Fibroblast of villous mesenchyme (primary cell): ENCODE measurements around the gene BET1L. TPM values are rescaled to one million over a fixed set of nuclear protein-coding genes. Genes with fewer than 3 reads are reported as not detected.
A peak's percentile ranks its signal among the peaks of the same experiment; 100 is the strongest.
"Not testable (repeated sequence)": the region's sequence is repeated elsewhere in the genome, so short reads cannot be mapped to it uniquely, and the experiment has no call there.

Experiments used
- DNase-seq: peaks from one replicate; pipeline ENCODE4 v3.0.0-alpha.2; 2010; ENCODE audit warnings: low read depth
- H3K4me3 ChIP-seq: 2 replicates; pipeline ENCODE4 v1.5.1; 2011; ENCODE audit warnings: low read depth, mild to moderate bottlenecking, low read length
- total RNA-seq: library from RNA; depleted of rRNA; stranded (reverse); fragments of >200 nt; gene quantifications from 2 replicates; pipeline ENCODE4 v1.2.3, GENCODE V29; 2012
- TF ChIP-seq, protein P1 (sequence below): IDR thresholded peaks from 2 replicates; pipeline ENCODE4 v1.5.1; 2012; ENCODE audit warnings: low read depth, mild to moderate bottlenecking, low read length; ENCODE audit not compliant: insufficient read depth

BET1L gene
- total RNA-seq, 1 donor = 22.0 TPM

DNA sequence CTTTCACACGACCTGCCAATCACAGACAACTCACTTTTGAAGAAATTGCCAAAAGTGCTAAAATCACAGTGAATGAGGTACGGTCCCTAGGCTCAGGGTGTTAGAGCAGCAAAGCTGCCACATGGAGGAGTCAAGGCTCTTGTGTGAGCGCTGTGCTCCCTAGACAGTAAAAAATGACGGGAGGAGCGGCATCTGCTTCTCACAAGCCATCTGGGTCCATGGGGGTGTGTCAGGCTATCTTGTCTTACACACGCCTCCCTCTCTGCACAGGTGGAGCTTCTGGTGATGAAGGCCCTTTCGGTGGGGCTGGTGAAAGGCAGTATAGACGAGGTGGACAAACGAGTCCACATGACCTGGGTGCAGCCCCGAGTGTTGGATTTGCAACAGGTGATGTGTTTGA, 44.4 kb upstream of the BET1L start:
- no peak overlapping the region for H3K4me3 ChIP-seq
- no peak for DNase-seq
- TF ChIP-seq, protein P1, sequence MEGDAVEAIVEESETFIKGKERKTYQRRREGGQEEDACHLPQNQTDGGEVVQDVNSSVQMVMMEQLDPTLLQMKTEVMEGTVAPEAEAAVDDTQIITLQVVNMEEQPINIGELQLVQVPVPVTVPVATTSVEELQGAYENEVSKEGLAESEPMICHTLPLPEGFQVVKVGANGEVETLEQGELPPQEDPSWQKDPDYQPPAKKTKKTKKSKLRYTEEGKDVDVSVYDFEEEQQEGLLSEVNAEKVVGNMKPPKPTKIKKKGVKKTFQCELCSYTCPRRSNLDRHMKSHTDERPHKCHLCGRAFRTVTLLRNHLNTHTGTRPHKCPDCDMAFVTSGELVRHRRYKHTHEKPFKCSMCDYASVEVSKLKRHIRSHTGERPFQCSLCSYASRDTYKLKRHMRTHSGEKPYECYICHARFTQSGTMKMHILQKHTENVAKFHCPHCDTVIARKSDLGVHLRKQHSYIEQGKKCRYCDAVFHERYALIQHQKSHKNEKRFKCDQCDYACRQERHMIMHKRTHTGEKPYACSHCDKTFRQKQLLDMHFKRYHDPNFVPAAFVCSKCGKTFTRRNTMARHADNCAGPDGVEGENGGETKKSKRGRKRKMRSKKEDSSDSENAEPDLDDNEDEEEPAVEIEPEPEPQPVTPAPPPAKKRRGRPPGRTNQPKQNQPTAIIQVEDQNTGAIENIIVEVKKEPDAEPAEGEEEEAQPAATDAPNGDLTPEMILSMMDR = peak; percentile 9

DNA sequence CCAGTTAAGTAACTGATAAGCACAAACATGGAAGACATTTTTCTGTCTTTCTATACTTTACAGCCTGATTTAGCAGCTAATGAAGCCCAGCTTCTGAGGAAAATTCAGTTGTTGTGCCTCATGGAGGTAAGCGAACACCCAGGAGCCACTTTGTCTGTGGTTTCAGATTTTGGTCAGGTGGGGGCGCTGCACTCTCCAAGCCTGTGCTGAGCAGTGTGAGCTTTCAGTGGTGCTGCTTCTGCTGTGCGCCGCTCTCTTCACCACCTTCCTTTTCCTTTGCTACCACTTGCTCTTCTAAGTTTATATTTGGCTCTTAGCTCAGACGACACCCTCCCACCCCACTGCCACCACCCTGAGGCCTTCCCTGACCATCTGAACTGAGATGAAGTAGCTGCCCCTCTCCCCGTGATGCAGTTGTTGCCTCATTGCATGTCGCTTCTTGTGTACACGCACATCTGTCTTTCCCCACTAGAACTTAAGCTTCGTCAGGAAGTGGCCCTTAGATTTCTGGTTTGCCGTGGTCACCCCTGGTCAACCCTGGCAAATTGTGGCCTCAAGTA, 43.6 kb upstream of the BET1L start:
- DNase-seq = peak; percentile 63
- TF ChIP-seq, protein P1 = peak; percentile 72
- no peak overlapping the region for H3K4me3 ChIP-seq

DNA sequence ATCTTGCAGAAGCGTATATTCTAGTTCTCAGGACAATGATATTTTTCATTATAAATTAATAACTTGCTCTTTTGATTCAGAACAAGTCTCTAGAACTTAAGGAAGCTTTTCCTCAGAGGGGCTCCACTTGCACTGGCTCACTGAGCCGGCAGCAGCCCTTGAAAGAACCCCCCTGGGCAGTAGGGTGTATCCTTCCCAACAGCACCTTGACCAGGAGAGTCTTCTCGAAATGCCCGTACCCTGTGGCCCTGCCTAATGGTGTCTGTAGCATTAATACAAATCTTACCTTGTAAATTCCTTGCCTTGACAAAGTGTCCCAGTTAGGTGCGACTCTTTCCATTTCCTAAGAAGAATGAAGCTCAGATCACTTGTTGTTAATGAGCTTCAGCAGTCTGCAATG, 43.1 kb upstream of the BET1L start:
- no peak overlapping the region for H3K4me3 ChIP-seq
- TF ChIP-seq, protein P1 = no peak
- no peak for DNase-seq

DNA sequence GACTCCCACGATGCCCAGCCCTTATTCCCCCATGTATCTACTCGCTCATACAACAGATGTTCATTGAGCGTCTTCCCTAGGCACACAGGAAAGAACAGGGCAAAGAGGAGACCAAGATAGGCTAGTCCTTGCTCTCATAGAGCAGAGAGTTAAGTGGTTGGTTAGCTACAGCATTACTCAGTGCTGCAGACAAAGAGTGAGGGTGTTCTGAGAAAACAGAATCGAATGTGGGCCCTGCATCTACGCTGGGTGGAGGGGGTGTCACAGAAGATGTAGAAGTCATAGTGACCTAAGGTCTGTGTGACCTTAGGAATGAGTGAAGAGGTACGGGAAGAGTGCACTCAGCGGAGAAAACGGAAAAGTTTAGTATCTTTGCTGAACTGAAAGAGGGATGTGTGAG, 41.9 kb upstream of the BET1L start:
- DNase-seq = no peak
- TF ChIP-seq, protein P1 = no peak
- no peak overlapping the region for H3K4me3 ChIP-seq

DNA sequence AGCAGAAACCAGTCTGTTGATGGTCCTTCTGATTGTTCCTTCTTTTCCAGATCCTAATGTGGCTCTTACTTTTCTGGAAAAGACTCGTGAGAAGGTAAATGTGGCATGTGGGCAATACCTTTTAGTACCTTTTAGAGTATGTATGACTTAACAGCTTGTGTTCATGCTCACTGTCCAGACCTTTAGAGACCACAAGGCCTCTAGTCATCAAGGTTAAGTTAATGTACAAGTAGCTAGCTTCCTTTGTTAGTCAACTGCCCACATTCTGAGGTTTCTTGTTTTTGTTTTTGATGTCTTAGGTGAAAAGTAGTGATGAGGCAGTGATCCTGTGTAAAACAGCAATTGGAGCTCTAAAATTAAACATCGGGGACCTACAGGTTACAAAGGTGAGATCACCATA, 37.2 kb upstream of the BET1L start:
- TF ChIP-seq, protein P1 = no peak
- no peak for DNase-seq
- no peak overlapping the region for H3K4me3 ChIP-seq

DNA sequence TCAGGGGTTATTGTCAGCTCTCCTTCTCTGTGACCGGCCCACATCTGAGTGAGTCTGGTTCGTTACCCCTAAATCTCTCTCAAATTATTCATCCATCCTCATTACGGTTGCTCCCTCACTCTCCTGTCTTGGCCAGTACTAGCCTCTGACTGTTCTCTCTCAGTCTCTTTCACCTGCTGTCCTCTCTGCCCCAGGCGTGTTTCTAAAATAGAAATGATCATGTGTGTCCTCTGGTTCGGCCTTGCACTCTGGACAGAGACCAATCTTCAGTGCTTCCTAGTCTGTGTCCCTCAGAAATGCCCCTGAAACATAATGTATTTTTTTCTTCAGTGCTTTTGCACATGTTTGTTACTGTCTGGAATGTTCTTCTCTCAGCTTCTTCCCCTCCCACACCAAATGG, 34.4 kb upstream of the BET1L start:
- TF ChIP-seq, protein P1 = no peak
- DNase-seq = no peak
- H3K4me3 ChIP-seq = no peak overlapping the region

DNA sequence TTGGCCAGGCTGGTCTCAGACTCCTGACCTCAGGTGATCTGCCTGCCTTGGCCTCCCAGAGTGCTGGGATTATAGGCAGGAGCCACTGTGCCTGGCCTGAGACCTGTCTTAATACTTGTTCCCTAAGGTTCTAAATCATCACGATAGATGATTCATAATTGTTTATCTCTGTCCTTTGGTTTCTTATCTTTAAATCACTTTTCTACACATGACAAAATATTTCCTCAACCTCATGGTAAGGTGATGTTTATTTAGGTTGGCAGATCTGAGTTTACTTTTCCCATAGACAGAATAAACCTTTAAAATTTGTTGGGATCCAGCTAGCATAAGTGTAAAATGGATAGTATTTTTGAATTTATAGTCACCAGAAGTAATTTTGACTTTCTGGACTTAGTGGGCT, 33.1 kb upstream of the BET1L start:
- DNase-seq = no peak
- TF ChIP-seq, protein P1 = no peak
- H3K4me3 ChIP-seq = no peak overlapping the region

DNA sequence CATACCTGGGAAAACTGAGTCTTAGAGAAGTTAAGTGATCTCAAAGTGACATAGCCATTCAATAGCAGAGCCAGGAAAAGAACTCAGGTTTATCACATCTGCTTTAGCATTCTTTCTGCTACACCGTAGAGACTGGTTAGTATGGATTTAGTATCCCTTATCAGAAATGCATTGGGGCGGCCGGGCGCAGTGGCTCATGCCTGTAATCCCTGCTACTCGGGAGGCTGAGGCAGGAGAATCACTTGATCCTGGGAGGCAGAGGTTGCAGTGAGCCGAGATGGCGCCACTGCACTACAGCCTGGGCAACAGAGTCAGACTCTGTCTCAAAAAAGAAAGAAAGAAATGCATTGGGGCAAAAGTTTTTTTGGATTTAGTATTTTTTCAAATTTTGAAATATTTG, 31.1 kb upstream of the BET1L start:
- DNase-seq, H3K4me3 ChIP-seq: not testable (repeated sequence)
